ENCODE measurements around the gene SHH.

SHH gene

GRCh38 chr7:155797262-155798250 is 14.7 kb downstream of the SHH start:
- H3K27ac ChIP-seq = no peak overlapping the region
- TF ChIP-seq CTCF (conservative IDR thresholded peaks at IDR 0.05) (peak; percentile 63), ZFX (IDR thresholded peaks at IDR 0.05) (no peak)

DNA sequence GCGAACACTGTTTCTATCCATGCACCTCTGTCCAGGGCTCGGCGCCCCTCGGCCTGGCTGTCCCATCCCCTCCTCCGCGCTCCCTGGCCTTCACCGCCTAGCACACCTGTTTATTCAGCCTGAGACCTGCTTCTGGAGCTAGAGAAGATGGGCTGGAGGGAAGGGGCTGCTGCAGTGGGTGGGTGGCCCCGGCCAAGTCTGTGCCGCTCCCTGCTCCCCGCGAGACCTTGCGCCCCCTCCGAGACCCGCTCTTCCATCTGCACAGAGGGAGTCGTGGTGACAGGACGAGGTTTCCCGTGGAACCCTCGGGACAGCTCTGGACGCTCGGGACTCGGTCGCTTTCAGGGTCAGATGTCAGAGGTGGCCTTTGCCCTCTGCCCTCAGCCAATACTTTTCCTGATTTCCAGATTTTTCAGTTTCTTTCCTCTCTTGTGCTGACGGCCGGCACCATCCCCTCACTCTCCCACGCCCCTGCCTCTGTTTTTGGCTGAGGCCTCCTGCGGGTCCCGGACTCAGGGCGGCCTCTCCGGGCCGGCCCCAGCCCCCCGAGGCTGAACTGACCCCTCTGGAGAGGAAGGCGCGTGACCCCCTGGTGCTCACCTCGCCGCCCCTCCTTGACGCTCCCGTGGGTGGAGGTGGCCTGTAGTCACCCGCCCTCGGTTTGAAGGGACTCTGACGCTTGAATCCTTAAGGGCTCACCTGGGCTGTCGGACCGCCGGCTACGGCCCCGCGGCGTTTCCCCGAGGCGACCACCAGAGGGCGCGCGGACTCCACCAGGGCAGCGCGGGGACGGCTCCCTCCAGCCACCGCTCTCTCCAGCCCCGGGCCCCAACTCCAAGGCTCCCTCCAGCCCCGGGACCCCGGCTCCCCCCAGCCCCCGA is 15.6 kb downstream of the SHH start:
- peak; percentile 96 for TF ChIP-seq CTCF (conservative IDR thresholded peaks at IDR 0.05)
- TF ChIP-seq ZFX (IDR thresholded peaks at IDR 0.05) = no peak
- H3K27ac ChIP-seq = no peak overlapping the region

DNA sequence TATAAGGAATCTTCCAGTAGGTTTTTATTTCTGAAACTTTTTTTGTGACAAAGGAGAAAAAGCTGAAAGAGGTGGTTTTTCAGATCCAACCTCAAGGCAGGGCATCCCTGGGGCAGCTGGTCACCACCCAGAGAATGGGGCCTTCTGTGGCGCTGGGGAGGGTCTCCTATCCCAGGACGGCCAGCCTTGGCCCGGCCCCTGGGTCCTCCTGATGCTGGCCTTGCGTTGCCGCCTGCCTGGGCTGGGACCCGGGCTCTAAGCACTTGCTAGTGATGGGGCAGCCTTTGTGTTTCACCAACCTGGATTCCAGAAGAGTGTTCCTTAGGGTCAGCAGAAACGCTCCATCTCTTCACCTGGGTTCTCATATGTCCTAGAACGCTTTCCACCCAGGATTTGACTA is 16.3 kb downstream of the SHH start:
- TF ChIP-seq ZFX (IDR thresholded peaks at IDR 0.05) (no peak), CTCF (conservative IDR thresholded peaks at IDR 0.05) (no peak)
- no peak overlapping the region for H3K27ac ChIP-seq

DNA sequence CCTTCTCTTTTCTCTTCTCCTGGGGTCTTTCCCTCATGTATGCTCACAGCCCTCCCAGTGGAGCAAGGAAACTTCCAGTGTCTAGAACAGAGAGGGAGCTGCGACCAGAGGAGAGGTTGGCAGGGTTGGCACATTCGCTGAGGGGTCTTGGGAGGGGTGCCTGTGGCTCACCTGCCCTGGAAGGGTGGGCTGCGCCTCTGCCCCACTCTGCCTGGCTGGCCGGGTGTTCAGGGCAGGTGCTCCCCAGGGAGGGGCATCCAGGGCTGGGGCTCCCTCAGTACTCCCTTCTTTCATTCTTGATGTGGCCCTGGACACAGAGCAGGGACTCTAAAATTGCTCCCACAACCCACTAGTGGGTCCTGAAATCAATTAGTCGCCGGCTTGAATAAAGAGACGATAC is 16.9 kb downstream of the SHH start:
- H3K27ac ChIP-seq = no peak overlapping the region
- no peak for TF ChIP-seq ZFX (IDR thresholded peaks at IDR 0.05)

GRCh38 chr7:155794196-155794595 is 18.1 kb downstream of the SHH start:
- no peak for TF ChIP-seq ZFX (IDR thresholded peaks at IDR 0.05)
- H3K27ac ChIP-seq = no peak overlapping the region

- TF ChIP-seq ZFX (IDR thresholded peaks at IDR 0.05) = no peak
- TF ChIP-seq CTCF (conservative IDR thresholded peaks at IDR 0.05) = no peak
- no peak overlapping the region for H3K27ac ChIP-seq
These were observed 18.5 kb downstream of the SHH start for GRCh38 chr7:155793720-155794119.

- H3K27ac ChIP-seq = no peak overlapping the region
- TF ChIP-seq CTCF (conservative IDR thresholded peaks at IDR 0.05) (no peak), ZFX (IDR thresholded peaks at IDR 0.05) (no peak)
These were observed 19.2 kb downstream of the SHH start for GRCh38 chr7:155792999-155793560.

Measured in C4-2B (cell line).